Suprapubic skin (tissue), 4 donors: ENCODE measurements around the gene ASTN2. TPM values are rescaled to one million over a fixed set of nuclear protein-coding genes. Genes with fewer than 3 reads are reported as not detected.
A peak's percentile ranks its signal among the peaks of the same experiment; 100 is the strongest.

ENCODE experiments used
- DNase-seq, 2 donors: peaks; one replicate each; pipeline ENCODE4 v3.0.0-alpha.2; 2019; ENCODE audit warnings: low spot score in 2 of 2
- H3K27ac ChIP-seq: fragments of 200-600 bp; sonication (generic); one replicate; pipeline ENCODE4 v1.5.1; 2019
- H3K27me3 ChIP-seq: fragments of 200-600 bp; sonication (generic); one replicate; pipeline ENCODE4 v1.5.1; 2019
- H3K36me3 ChIP-seq: fragments of 200-600 bp; sonication (generic); one replicate; pipeline ENCODE4 v1.5.1; 2019
- H3K4me1 ChIP-seq: fragments of 200-600 bp; sonication (generic); one replicate; pipeline ENCODE4 v1.5.1; 2019
- H3K4me3 ChIP-seq: fragments of 200-600 bp; sonication (generic); one replicate; pipeline ENCODE4 v1.5.1; 2019; ENCODE audit warnings: mild to moderate bottlenecking
- H3K9me3 ChIP-seq: fragments of 200-600 bp; sonication (generic); one replicate; pipeline ENCODE4 v1.5.1; 2019
- EP300 ChIP-seq: sonication (generic); formaldehyde crosslinking; IDR thresholded peaks from one replicate; pipeline ENCODE4 v1.6.1; 2017; ENCODE audit warnings: antibody characterized with exemption
- POLR2A ChIP-seq, 2 donors: fragments of 450-650 bp; IDR thresholded peaks; one replicate each; pipeline ENCODE4 v1.6.1; 2017; ENCODE audit warnings: antibody characterized with exemption in 2 of 2, mild to moderate bottlenecking in 2 of 2, moderate library complexity in 2 of 2
- POLR2AphosphoS5 ChIP-seq, 3 donors: sonication (generic); formaldehyde crosslinking; IDR thresholded peaks; one replicate each; pipeline ENCODE4 v1.6.1; 2017; ENCODE audit warnings: antibody characterized with exemption in 3 of 3
- WGBS: methylation state at CpG from one replicate; pipeline ENCODE4 v1.1.5; 2018; 5-methylcytosine and 5-hydroxymethylcytosine counted together
- total RNA-seq, 4 donors: library from RNA; depleted of rRNA; stranded (reverse); fragments of >200 nt; gene quantifications; one replicate each; pipeline ENCODE4 v1.1.0, GENCODE V29; 2016
- TF ChIP-seq, protein P1 (sequence below), 2 donors: fragments of 200-600 bp in 1 of 2; fragments of 450-650 bp in 1 of 2; sonication (generic) in 1 of 2; IDR thresholded peaks; one replicate each; pipeline ENCODE4 v1.5.1; 2016 to 2019; ENCODE audit warnings: antibody characterized with exemption in 2 of 2, mild to moderate bottlenecking in 1 of 2, moderate library complexity in 1 of 2

ASTN2 gene
- total RNA-seq, 4 donors from 2014 or later: 2.0 to 6.9 (median 3.8) TPM

GRCh38 chr9:116616304-116616914 is 798.4 kb downstream of the ASTN2 start:
- DNase-seq: no peak
- no peak overlapping the region for H3K4me3 ChIP-seq

GRCh38 chr9:116608064-116608463 is 806.8 kb downstream of the ASTN2 start:
- DNase-seq: no peak
- no peak overlapping the region for H3K27ac ChIP-seq

More at GRCh38 chr9:116616304-116616914, 798.4 kb downstream of the ASTN2 start:
- no peaks in the 10 kb centered on the region for H3K9me3 ChIP-seq
- no peak overlapping the region for H3K27ac ChIP-seq
- no peaks in the 10 kb centered on the region for H3K4me1 ChIP-seq
- 87% methylated on average over 5 of the region's 5 CpGs for WGBS
- no peaks in the 10 kb centered on the region for H3K27me3 ChIP-seq
- TF ChIP-seq POLR2AphosphoS5 (IDR thresholded peaks at IDR 0.05) (no peak), POLR2A (IDR thresholded peaks at IDR 0.05) (no peak), EP300 (no peak)
- TF ChIP-seq, protein P1, sequence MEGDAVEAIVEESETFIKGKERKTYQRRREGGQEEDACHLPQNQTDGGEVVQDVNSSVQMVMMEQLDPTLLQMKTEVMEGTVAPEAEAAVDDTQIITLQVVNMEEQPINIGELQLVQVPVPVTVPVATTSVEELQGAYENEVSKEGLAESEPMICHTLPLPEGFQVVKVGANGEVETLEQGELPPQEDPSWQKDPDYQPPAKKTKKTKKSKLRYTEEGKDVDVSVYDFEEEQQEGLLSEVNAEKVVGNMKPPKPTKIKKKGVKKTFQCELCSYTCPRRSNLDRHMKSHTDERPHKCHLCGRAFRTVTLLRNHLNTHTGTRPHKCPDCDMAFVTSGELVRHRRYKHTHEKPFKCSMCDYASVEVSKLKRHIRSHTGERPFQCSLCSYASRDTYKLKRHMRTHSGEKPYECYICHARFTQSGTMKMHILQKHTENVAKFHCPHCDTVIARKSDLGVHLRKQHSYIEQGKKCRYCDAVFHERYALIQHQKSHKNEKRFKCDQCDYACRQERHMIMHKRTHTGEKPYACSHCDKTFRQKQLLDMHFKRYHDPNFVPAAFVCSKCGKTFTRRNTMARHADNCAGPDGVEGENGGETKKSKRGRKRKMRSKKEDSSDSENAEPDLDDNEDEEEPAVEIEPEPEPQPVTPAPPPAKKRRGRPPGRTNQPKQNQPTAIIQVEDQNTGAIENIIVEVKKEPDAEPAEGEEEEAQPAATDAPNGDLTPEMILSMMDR (IDR thresholded peaks at IDR 0.05): no peak
- no peaks in the 10 kb centered on the region for H3K36me3 ChIP-seq

DNA sequence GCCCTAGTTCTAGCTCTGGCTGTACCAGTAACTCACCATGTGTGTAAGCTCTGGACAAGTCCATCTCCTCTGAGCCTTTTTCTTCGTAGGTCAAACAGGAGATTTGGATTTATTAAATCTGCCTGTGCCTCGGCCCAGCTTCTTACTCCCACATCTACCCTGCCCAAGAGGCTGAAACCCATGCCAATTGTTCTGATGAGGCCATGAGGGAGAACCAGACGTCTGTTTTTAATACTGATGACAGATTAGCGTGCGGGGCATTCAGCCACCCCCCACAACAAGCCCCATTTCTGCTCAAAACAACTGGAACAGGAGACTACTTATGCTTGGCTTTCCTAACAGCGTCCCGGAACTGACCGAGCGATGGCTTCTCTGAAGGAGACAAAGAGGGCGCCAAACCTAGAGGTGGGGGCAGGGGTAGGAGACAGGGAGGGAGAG is 808.9 kb downstream of the ASTN2 start:
- whole genome bisulfite sequencing: 75% methylated on average over 10 of the region's 10 CpGs
- no peak for TF ChIP-seq EP300
- TF ChIP-seq POLR2A (IDR thresholded peaks at IDR 0.05): no peak
- TF ChIP-seq POLR2AphosphoS5 (IDR thresholded peaks at IDR 0.05): no peak
- TF ChIP-seq, protein P1 (IDR thresholded peaks at IDR 0.05): no peak
- H3K4me3 ChIP-seq: no peak overlapping the region

More at GRCh38 chr9:116608064-116608463, 806.8 kb downstream of the ASTN2 start:
- no peak overlapping the region for H3K4me3 ChIP-seq
- TF ChIP-seq EP300 (no peak), POLR2AphosphoS5 (IDR thresholded peaks at IDR 0.05) (no peak), POLR2A (IDR thresholded peaks at IDR 0.05) (no peak)
- TF ChIP-seq, protein P1 (IDR thresholded peaks at IDR 0.05): no peak
- H3K4me1 ChIP-seq: peaks cover 3% of the 10 kb centered on the region
- H3K36me3 ChIP-seq: no peaks in the 10 kb centered on the region
- H3K9me3 ChIP-seq: no peaks in the 10 kb centered on the region
- no peaks in the 10 kb centered on the region for H3K27me3 ChIP-seq
- 83% methylated on average over 1 of the region's 1 CpG for WGBS

DNA sequence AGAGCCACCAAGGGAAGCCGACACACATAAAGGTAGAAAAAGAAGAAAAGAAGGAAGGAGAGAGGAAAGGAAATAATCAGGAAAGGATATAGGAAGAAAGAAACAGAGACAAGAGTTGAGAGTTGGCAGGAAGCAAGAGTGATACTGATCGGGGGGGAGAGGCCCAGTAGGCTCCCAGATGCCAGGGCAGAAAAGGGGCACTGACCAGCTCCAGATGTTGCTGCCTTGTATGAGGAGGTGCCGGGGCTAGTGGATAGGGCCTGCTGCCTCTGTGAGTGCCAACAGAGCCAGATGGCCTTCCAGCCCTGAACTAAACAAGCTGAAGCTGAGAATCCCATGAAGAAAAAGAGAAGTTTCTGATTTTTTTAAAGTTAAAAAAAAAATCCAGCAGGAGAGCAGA is 809.8 kb downstream of the ASTN2 start:
- Histone ChIP-seq H3K27ac (peak overlapping the region; percentile 40), H3K4me3 (no peak overlapping the region), H3K36me3 (no peaks in the 10 kb centered on the region), H3K27me3 (no peaks in the 10 kb centered on the region), H3K9me3 (no peaks in the 10 kb centered on the region), H3K4me1 (peaks cover 3% of the 10 kb centered on the region)
- 80% methylated on average over 3 of the region's 3 CpGs for WGBS
- DNase-seq: no peak
- TF ChIP-seq, protein P1 (IDR thresholded peaks at IDR 0.05): no peak
- TF ChIP-seq EP300 (no peak), POLR2AphosphoS5 (IDR thresholded peaks at IDR 0.05) (no peak), POLR2A (IDR thresholded peaks at IDR 0.05) (no peak)

More for the DNA sequence above, 808.9 kb downstream of the ASTN2 start:
- Histone ChIP-seq H3K27me3 (no peaks in the 10 kb centered on the region), H3K36me3 (no peaks in the 10 kb centered on the region), H3K27ac (peak overlapping the region; percentile 40), H3K9me3 (no peaks in the 10 kb centered on the region), H3K4me1 (peaks cover 3% of the 10 kb centered on the region)
- DNase-seq: peak; percentile 70 to 78

GRCh38 chr9:116604251-116604650 is 810.6 kb downstream of the ASTN2 start:
- no peak for TF ChIP-seq EP300
- TF ChIP-seq, protein P1 (IDR thresholded peaks at IDR 0.05): no peak
- TF ChIP-seq POLR2A (IDR thresholded peaks at IDR 0.05): no peak
- no peak for TF ChIP-seq POLR2AphosphoS5 (IDR thresholded peaks at IDR 0.05)
- Histone ChIP-seq H3K27ac (no peak overlapping the region), H3K4me3 (no peak overlapping the region), H3K4me1 (peaks cover 3% of the 10 kb centered on the region), H3K27me3 (no peaks in the 10 kb centered on the region), H3K36me3 (no peaks in the 10 kb centered on the region), H3K9me3 (no peaks in the 10 kb centered on the region)
- no peak for DNase-seq
- 80% methylated on average over 2 of the region's 2 CpGs for WGBS
